HEK293 (cell line): ENCODE results near the gene ENDOD1.

Experiments
- FEZF1 ChIP-seq: fragments of 450-650 bp; formaldehyde crosslinking; IDR thresholded peaks from 2 replicates; pipeline ENCODE4 v1.5.1; 2016; ENCODE audit warnings: missing biosample characterization, missing genetic modification characterization
- HIC1 ChIP-seq: fragments of 450-650 bp; formaldehyde crosslinking; IDR thresholded peaks from 2 replicates; pipeline ENCODE4 v1.5.1; 2016; ENCODE audit warnings: missing biosample characterization, missing genetic modification characterization
- INSM2 ChIP-seq: fragments of 450-650 bp; formaldehyde crosslinking; IDR thresholded peaks from 2 replicates; pipeline ENCODE4 v1.5.1; 2016; ENCODE audit warnings: missing biosample characterization, missing genetic modification characterization
- KLF1 ChIP-seq: fragments of 450-650 bp; formaldehyde crosslinking; IDR thresholded peaks from 2 replicates; pipeline ENCODE4 v1.5.1; 2016; ENCODE audit warnings: missing biosample characterization, missing genetic modification characterization
- MEIS1 ChIP-seq: sonication (generic); formaldehyde crosslinking; IDR thresholded peaks from 2 replicates; pipeline ENCODE4 v1.8.1; 2022; ENCODE audit warnings: missing genetic modification reagents, mild to moderate bottlenecking, borderline replicate concordance
- RBAK ChIP-seq: fragments of 450-650 bp; formaldehyde crosslinking; IDR thresholded peaks from 2 replicates; pipeline ENCODE4 v1.5.1; 2016; ENCODE audit warnings: missing biosample characterization, missing genetic modification characterization
- ZBTB17 ChIP-seq: fragments of 450-650 bp; formaldehyde crosslinking; IDR thresholded peaks from 2 replicates; pipeline ENCODE4 v1.5.1; 2016; ENCODE audit warnings: missing biosample characterization, missing genetic modification characterization
- ZBTB20 ChIP-seq: fragments of 450-650 bp; formaldehyde crosslinking; IDR thresholded peaks from 2 replicates; pipeline ENCODE4 v1.5.1; 2016; ENCODE audit warnings: missing biosample characterization, missing genetic modification characterization
- ZBTB44 ChIP-seq: fragments of 450-650 bp; IDR thresholded peaks from 2 replicates; pipeline ENCODE4 v1.5.1; 2018; ENCODE audit warnings: missing biosample characterization, mild to moderate bottlenecking, missing genetic modification characterization
- ZNF10 ChIP-seq: fragments of 450-650 bp; formaldehyde crosslinking; IDR thresholded peaks from 2 replicates; pipeline ENCODE4 v1.5.1; 2017; ENCODE audit warnings: missing biosample characterization, missing genetic modification characterization
- ZNF146 ChIP-seq: fragments of 450-650 bp; formaldehyde crosslinking; IDR thresholded peaks from 2 replicates; pipeline ENCODE4 v1.5.1; 2016; ENCODE audit warnings: missing biosample characterization, missing genetic modification characterization
- ZNF148 ChIP-seq: fragments of 450-650 bp; formaldehyde crosslinking; IDR thresholded peaks from 2 replicates; pipeline ENCODE4 v1.5.0; 2017; ENCODE audit warnings: missing biosample characterization, missing genetic modification characterization, borderline replicate concordance
- ZNF174 ChIP-seq: fragments of 450-650 bp; formaldehyde crosslinking; IDR thresholded peaks from 2 replicates; pipeline ENCODE4 v1.5.0; 2017; ENCODE audit warnings: missing biosample characterization, mild to moderate bottlenecking, missing genetic modification characterization
- ZNF221 ChIP-seq: fragments of 450-650 bp; formaldehyde crosslinking; IDR thresholded peaks from 2 replicates; pipeline ENCODE4 v1.5.1; 2017; ENCODE audit warnings: missing biosample characterization, missing genetic modification characterization, borderline replicate concordance
- ZNF26 ChIP-seq: fragments of 450-650 bp; formaldehyde crosslinking; IDR thresholded peaks from 2 replicates; pipeline ENCODE4 v1.5.1; 2016; ENCODE audit warnings: missing biosample characterization, missing genetic modification characterization
- ZNF266 ChIP-seq: fragments of 450-650 bp; formaldehyde crosslinking; IDR thresholded peaks from 2 replicates; pipeline ENCODE4 v1.5.1; 2016; ENCODE audit warnings: missing biosample characterization, missing genetic modification characterization, low read depth
- ZNF362 ChIP-seq: fragments of 450-650 bp; formaldehyde crosslinking; IDR thresholded peaks from 2 replicates; pipeline ENCODE4 v1.5.1; 2016; ENCODE audit warnings: missing biosample characterization, missing genetic modification characterization
- ZNF398 ChIP-seq: fragments of 450-650 bp; formaldehyde crosslinking; IDR thresholded peaks from 2 replicates; pipeline ENCODE4 v1.5.1; 2017; ENCODE audit warnings: missing biosample characterization, missing genetic modification characterization
- ZNF514 ChIP-seq: fragments of 450-650 bp; formaldehyde crosslinking; IDR thresholded peaks from 2 replicates; pipeline ENCODE4 v1.5.1; 2016; ENCODE audit warnings: missing biosample characterization, missing genetic modification characterization
- ZNF555 ChIP-seq: fragments of 450-650 bp; formaldehyde crosslinking; conservative IDR thresholded peaks from 2 replicates; pipeline ENCODE4 v1.5.1; 2017; ENCODE audit warnings: missing biosample characterization, mild to moderate bottlenecking, missing genetic modification characterization, inconsistent platforms
- ZNF639 ChIP-seq: fragments of 450-650 bp; formaldehyde crosslinking; IDR thresholded peaks from 2 replicates; pipeline ENCODE4 v1.5.1; 2016; ENCODE audit warnings: missing biosample characterization, missing genetic modification characterization
- ZNF660 ChIP-seq: fragments of 450-650 bp; IDR thresholded peaks from 2 replicates; pipeline ENCODE4 v1.5.1; 2018; ENCODE audit warnings: missing biosample characterization, mild to moderate bottlenecking, missing genetic modification characterization
- ZNF785 ChIP-seq: fragments of 450-650 bp; formaldehyde crosslinking; IDR thresholded peaks from 2 replicates; pipeline ENCODE4 v1.5.1; 2016; ENCODE audit warnings: missing biosample characterization, missing genetic modification characterization
- ZSCAN23 ChIP-seq: fragments of 450-650 bp; formaldehyde crosslinking; IDR thresholded peaks from 2 replicates; pipeline ENCODE4 v1.5.1; 2016; ENCODE audit warnings: missing biosample characterization, missing genetic modification characterization

The ENDOD1 gene

GRCh38 chr11:95067039-95067840 lies 22.4 kb upstream of the ENDOD1 start (continued):
- no peak for TF ChIP-seq ZNF148 (tag by site-specific recombination)
- TF ChIP-seq KLF1 (tag by site-specific recombination), result no peak
- TF ChIP-seq ZBTB17 (tag by site-specific recombination), result no peak; the same call in 1 of the 2 replicates
- peak; percentile 66 for TF ChIP-seq ZBTB20 (tag by site-specific recombination)
- TF ChIP-seq ZNF10 (tag by site-specific recombination), result no peak
- no peak for TF ChIP-seq ZNF221 (tag by site-specific recombination)
- TF ChIP-seq ZNF639 (tag by site-specific recombination), result no peak
- no peak for TF ChIP-seq ZNF555 (tag by site-specific recombination)
- TF ChIP-seq FEZF1 (tag by site-specific recombination), result no peak
- TF ChIP-seq ZSCAN23 (tag by site-specific recombination), result no peak
- TF ChIP-seq ZBTB44 (tag by site-specific recombination), result no peak
- 0 out of 2 replicates have a peak, but pooled peaks have one; percentile 2 for TF ChIP-seq ZNF660
- no peak for TF ChIP-seq RBAK (tag by site-specific recombination)
- TF ChIP-seq ZNF146 (tag by site-specific recombination), result no peak
- 0 out of 2 replicates have a peak, but pooled peaks have one; percentile 14 for TF ChIP-seq ZNF362 (tag by site-specific recombination)
- TF ChIP-seq ZNF266 (tag by site-specific recombination), result no peak
- TF ChIP-seq INSM2, result no peak
- TF ChIP-seq HIC1 (tag by site-specific recombination), result peak; percentile 38; the same call in 1 of the 2 replicates
- no peak for TF ChIP-seq ZNF174 (tag by site-specific recombination)
- TF ChIP-seq ZNF514 (tag by site-specific recombination), result no peak
- no peak for TF ChIP-seq ZNF785 (tag by site-specific recombination)
- TF ChIP-seq ZNF398 (tag by site-specific recombination), result no peak
- TF ChIP-seq ZNF26, result no peak
- no peak for TF ChIP-seq MEIS1 (CRISPR knock-in tag)
